ENCODE measurements around the gene C5orf15. TPM values are rescaled to one million over a fixed set of nuclear protein-coding genes. Genes with fewer than 3 reads are reported as not detected.
A peak's percentile ranks its signal among the peaks of the same experiment; 100 is the strongest.

The C5orf15 gene
- total RNA-seq, 1 experiment from 2014 or later, result 28.8 TPM

DNA sequence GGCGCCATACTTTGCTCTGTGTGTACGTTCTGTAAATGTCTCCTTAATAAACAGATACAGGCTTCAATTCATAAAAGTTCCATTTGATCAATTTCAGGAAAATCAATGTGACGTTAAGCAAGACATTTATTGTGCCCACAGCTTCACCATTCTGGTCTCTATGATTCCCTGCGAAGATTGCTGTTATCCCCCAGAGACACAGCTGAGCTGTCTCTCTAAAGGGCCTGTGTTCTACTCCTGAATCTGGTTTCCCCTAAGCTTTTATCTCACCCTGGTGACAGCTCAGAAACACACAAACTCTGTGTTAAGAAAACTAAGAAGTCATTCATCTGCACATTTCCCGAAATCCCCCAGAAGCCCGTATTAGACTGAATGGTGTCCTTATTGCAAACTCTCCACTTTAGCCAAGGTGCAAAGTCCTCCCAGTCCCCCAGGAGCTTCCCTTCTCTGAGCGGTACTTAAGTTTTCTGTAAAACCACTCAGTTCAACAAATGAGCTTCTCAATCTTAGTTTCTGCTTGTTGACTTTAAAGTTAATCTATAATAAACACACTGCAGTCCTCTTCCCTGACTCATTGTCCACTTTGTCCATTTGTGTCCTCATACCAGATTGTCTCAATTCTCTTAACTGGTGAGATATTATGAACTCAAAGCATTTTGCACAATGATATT is 1.4 kb upstream of the C5orf15 start:
- peak; percentile 8; the same call in 1 of the 2 replicates for TF ChIP-seq POLR2AphosphoS5 (IDR thresholded peaks at IDR 0.05; ENCODE audit: low read depth, low read length)
- no peak for TF ChIP-seq TCF7L2 (IDR thresholded peaks at IDR 0.05; ENCODE audit: borderline replicate concordance, extremely low read depth, insufficient read depth, insufficient read length)
- ChIA-PET CTCF (interaction anchor here (0.5 to 1.3 kb wide), 3 partner anchors 9 to 57 kb away, joined by 3 read pairs; no protein-coding TSS in a partner anchor), RAD21 (ENCODE audit: low non-redundant PET in 1 of 2, low total read pairs in 2 of 2, uncharacterized antibody in 2 of 2, unreplicated experiment in 2 of 2) (no interaction called here), POLR2A (no interaction called here)
- Histone ChIP-seq H2AFZ (ENCODE audit: low read depth, low read length, poor library complexity, severe bottlenecking) (no peak overlapping the region), H4K20me1 (ENCODE audit: insufficient read depth) (0 out of 2 replicates have a peak, but pooled peaks cover 7% of the 10 kb centered on the region), H3K27ac (ENCODE audit: low read depth, low read length) (no peak overlapping the region), H3K4me3 (replicated peaks in 1 of 2; ENCODE audit: low read depth in 1 of 2, low read length in 2 of 2) (peak overlapping the region; percentile 93 to 99; a peak in 3 of 4 replicates), H3K79me2 (ENCODE audit: insufficient read depth, low read length) (peaks cover 35% of the 10 kb centered on the region), H3K27me3 (ENCODE audit: insufficient read depth, low read length) (no peaks in the 10 kb centered on the region), H3K36me3 (ENCODE audit: control insufficient read depth in 1 of 2, insufficient read depth in 2 of 2, low read length in 2 of 2) (peaks cover 23 to 24% of the 10 kb centered on the region in 2 experiments; a peak in 3 of 4 replicates), H3K4me2 (ENCODE audit: low read length) (peak overlapping the region; percentile 89), H3K9ac (ENCODE audit: low read length) (no peak overlapping the region), H3K9me2 (ENCODE audit: insufficient read depth) (no peaks in the 10 kb centered on the region), H3K9me3 (ENCODE audit: control insufficient read depth in 1 of 2, insufficient read depth in 1 of 2, low read depth in 1 of 2, low read length in 2 of 2) (no peaks in the 10 kb centered on the region), H3K4me1 (ENCODE audit: control insufficient read depth in 1 of 2, insufficient read depth in 2 of 2, low read length in 2 of 2) (peaks cover 7 to 19% of the 10 kb centered on the region in 2 experiments)
- intact Hi-C loops (cut with micrococcal nuclease), result no loop called here
- BruUV-seq (replicated peaks), result no TSS peak
- DNase-seq (ENCODE audit: low read depth, low spot score) (no peak), ATAC-seq (no peak)

DNA sequence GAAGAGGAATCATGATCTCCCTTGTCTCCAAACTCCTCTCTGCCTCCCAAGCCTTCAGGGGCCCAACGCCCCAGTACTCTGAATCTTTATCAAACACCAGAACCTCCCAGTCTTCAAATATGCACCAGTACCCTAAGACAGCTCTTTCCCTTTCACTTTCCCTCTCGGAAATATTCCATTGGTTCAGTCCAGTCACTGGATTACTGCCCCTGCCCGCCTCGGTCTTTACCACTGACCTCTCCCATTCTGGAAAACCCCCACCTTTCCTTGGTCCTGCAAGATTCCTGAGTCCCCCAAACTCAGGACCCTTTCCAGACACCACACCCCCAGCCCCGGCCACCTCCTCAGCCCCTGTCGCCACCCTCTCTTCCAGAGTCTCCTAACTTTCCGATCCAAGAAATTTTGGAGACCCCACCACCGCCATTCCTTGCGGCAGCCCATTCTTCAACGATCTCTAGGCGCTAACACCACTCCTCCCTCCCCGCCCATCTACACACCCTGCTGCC is 674 bp downstream of the C5orf15 start:
- H3K36me3 ChIP-seq (ENCODE audit: control insufficient read depth in 1 of 2, insufficient read depth in 2 of 2, low read length in 2 of 2), result peaks cover 4 to 5% of the 10 kb centered on the region in 2 experiments; a peak in 3 of 4 replicates
- intact Hi-C loops (cut with micrococcal nuclease), result no loop called here
- peak overlapping the region; percentile 84 for H3K9ac ChIP-seq (ENCODE audit: low read length)
- TF ChIP-seq, protein P1, sequence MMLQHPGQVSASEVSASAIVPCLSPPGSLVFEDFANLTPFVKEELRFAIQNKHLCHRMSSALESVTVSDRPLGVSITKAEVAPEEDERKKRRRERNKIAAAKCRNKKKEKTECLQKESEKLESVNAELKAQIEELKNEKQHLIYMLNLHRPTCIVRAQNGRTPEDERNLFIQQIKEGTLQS (IDR thresholded peaks at IDR 0.05), result no peak
- TF ChIP-seq ZFX (IDR thresholded peaks at IDR 0.05) (no peak), FOSL1 (IDR thresholded peaks at IDR 0.05; ENCODE audit: low read depth) (no peak), SIN3A (IDR thresholded peaks at IDR 0.05; ENCODE audit: low read depth) (no peak), TCF7L2 (IDR thresholded peaks at IDR 0.05; ENCODE audit: borderline replicate concordance, extremely low read depth, insufficient read depth, insufficient read length) (no peak), ELF1 (IDR thresholded peaks at IDR 0.05; ENCODE audit: borderline replicate concordance, low read depth) (no peak), SRF (IDR thresholded peaks at IDR 0.05; ENCODE audit: low read depth) (no peak), CBX3 (IDR thresholded peaks at IDR 0.05; ENCODE audit: low read depth) (no peak), SP1 (IDR thresholded peaks at IDR 0.05; ENCODE audit: low read depth) (no peak)
- TF ChIP-seq, protein P2, sequence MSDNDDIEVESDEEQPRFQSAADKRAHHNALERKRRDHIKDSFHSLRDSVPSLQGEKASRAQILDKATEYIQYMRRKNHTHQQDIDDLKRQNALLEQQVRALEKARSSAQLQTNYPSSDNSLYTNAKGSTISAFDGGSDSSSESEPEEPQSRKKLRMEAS (IDR thresholded peaks at IDR 0.05), result no peak
- TF ChIP-seq, protein P3, sequence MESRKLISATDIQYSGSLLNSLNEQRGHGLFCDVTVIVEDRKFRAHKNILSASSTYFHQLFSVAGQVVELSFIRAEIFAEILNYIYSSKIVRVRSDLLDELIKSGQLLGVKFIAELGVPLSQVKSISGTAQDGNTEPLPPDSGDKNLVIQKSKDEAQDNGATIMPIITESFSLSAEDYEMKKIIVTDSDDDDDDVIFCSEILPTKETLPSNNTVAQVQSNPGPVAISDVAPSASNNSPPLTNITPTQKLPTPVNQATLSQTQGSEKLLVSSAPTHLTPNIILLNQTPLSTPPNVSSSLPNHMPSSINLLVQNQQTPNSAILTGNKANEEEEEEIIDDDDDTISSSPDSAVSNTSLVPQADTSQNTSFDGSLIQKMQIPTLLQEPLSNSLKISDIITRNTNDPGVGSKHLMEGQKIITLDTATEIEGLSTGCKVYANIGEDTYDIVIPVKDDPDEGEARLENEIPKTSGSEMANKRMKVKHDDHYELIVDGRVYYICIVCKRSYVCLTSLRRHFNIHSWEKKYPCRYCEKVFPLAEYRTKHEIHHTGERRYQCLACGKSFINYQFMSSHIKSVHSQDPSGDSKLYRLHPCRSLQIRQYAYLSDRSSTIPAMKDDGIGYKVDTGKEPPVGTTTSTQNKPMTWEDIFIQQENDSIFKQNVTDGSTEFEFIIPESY (IDR thresholded peaks at IDR 0.05; ENCODE audit: extremely low read depth, insufficient replicate concordance, low read length), result no peak
- TF ChIP-seq, protein P4, sequence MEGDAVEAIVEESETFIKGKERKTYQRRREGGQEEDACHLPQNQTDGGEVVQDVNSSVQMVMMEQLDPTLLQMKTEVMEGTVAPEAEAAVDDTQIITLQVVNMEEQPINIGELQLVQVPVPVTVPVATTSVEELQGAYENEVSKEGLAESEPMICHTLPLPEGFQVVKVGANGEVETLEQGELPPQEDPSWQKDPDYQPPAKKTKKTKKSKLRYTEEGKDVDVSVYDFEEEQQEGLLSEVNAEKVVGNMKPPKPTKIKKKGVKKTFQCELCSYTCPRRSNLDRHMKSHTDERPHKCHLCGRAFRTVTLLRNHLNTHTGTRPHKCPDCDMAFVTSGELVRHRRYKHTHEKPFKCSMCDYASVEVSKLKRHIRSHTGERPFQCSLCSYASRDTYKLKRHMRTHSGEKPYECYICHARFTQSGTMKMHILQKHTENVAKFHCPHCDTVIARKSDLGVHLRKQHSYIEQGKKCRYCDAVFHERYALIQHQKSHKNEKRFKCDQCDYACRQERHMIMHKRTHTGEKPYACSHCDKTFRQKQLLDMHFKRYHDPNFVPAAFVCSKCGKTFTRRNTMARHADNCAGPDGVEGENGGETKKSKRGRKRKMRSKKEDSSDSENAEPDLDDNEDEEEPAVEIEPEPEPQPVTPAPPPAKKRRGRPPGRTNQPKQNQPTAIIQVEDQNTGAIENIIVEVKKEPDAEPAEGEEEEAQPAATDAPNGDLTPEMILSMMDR (IDR thresholded peaks at IDR 0.05 in 2 of 3, conservative IDR thresholded peaks at IDR 0.05 in 1 of 3; ENCODE audit: borderline replicate concordance in 1 of 3, insufficient read depth in 1 of 3, low read depth in 2 of 3, low read length in 2 of 3), result no peak
- peaks cover 52% of the 10 kb centered on the region for H3K79me2 ChIP-seq (ENCODE audit: insufficient read depth, low read length)
- CTCF ChIA-PET, result no interaction called here
- no TSS peak for BruUV-seq (replicated peaks)
- POLR2A ChIA-PET, result no interaction called here
- DNase-seq (ENCODE audit: low read depth, low spot score) (no peak), ATAC-seq (peak; percentile 43)
- H2AFZ ChIP-seq (ENCODE audit: low read depth, low read length, poor library complexity, severe bottlenecking), result no peak overlapping the region
- RAD21 ChIA-PET (ENCODE audit: low non-redundant PET in 1 of 2, low total read pairs in 2 of 2, uncharacterized antibody in 2 of 2, unreplicated experiment in 2 of 2), result no interaction called here
- H3K4me3 ChIP-seq (replicated peaks in 1 of 2; ENCODE audit: low read depth in 1 of 2, low read length in 2 of 2), result peak overlapping the region; percentile 93 to 99
- H4K20me1 ChIP-seq (ENCODE audit: insufficient read depth), result no peaks in the 10 kb centered on the region
- H3K27ac ChIP-seq (ENCODE audit: low read depth, low read length), result peak overlapping the region; percentile 79
- no peaks in the 10 kb centered on the region for H3K27me3 ChIP-seq (ENCODE audit: insufficient read depth, low read length)
- H3K4me2 ChIP-seq (ENCODE audit: low read length), result peak overlapping the region; percentile 89
- H3K9me3 ChIP-seq (ENCODE audit: control insufficient read depth in 1 of 2, insufficient read depth in 1 of 2, low read depth in 1 of 2, low read length in 2 of 2), result no peaks in the 10 kb centered on the region
- peaks cover 7 to 19% of the 10 kb centered on the region in 2 experiments for H3K4me1 ChIP-seq (ENCODE audit: control insufficient read depth in 1 of 2, insufficient read depth in 2 of 2, low read length in 2 of 2)
- no peaks in the 10 kb centered on the region for H3K9me2 ChIP-seq (ENCODE audit: insufficient read depth)

Measured in HCT116 (cell line).